ENCODE results near the gene STRBP. TPM values are rescaled to one million over a fixed set of nuclear protein-coding genes. Genes with fewer than 3 reads are reported as not detected.

Gene STRBP
- total RNA-seq, 1 donor from 2014 or later, result 99.4 TPM

- H4K20me1 ChIP-seq (ENCODE audit: low read depth), result peaks cover 33% of the 10 kb centered on the region
- peaks cover 39% of the 10 kb centered on the region for H3K79me2 ChIP-seq (ENCODE audit: low read depth)
- no peaks in the 10 kb centered on the region for H3F3A ChIP-seq (ENCODE audit: low read depth)
- no peak overlapping the region for H2AFZ ChIP-seq (replicated peaks)
- no peaks in the 10 kb centered on the region for H3K4me1 Mint-ChIP-seq
- no peaks in the 10 kb centered on the region for H3K36me3 Mint-ChIP-seq
- H3K36me3 ChIP-seq, result no peaks in the 10 kb centered on the region
- H3K9ac ChIP-seq, result no peak overlapping the region
- no peak for DNase-seq (ENCODE audit: low spot score)
- no peaks in the 10 kb centered on the region for H3K9me3 Mint-ChIP-seq
- no peak overlapping the region for H3K4me2 ChIP-seq
- H3K27me3 Mint-ChIP-seq (ENCODE audit: insufficient read depth, low read depth), result no peaks in the 10 kb centered on the region
- TF ChIP-seq EZH2phosphoT487 (IDR thresholded peaks at IDR 0.05) (no peak), CTCF (IDR thresholded peaks at IDR 0.05) (no peak), EZH2 (IDR thresholded peaks at IDR 0.05) (no peak)
- H3K4me3 ChIP-seq, result no peak overlapping the region
- no peak overlapping the region for H3K27ac Mint-ChIP-seq
- H3K4me3 Mint-ChIP-seq, result no peak overlapping the region
- no peaks in the 10 kb centered on the region for H3K4me1 ChIP-seq
- no peaks in the 10 kb centered on the region for H3K9me3 ChIP-seq (ENCODE audit: low read depth)
- H3K27me3 ChIP-seq, result no peaks in the 10 kb centered on the region
- H3K27ac ChIP-seq, result no peak overlapping the region
Measured at GRCh38 chr9:123216251-123216797, 52.1 kb downstream of the STRBP start.

GRCh38 chr9:123211081-123211480 is 57.3 kb downstream of the STRBP start:
- H3K27me3 Mint-ChIP-seq (ENCODE audit: insufficient read depth, low read depth), result no peaks in the 10 kb centered on the region
- no peaks in the 10 kb centered on the region for H3K9me3 ChIP-seq (ENCODE audit: low read depth)
- no peaks in the 10 kb centered on the region for H3K9me3 Mint-ChIP-seq
- no peaks in the 10 kb centered on the region for H3K27me3 ChIP-seq
- no peak for TF ChIP-seq EZH2phosphoT487 (IDR thresholded peaks at IDR 0.05)
- H3F3A ChIP-seq (ENCODE audit: low read depth), result no peaks in the 10 kb centered on the region
- H3K4me1 ChIP-seq, result no peaks in the 10 kb centered on the region
- no peak for DNase-seq (ENCODE audit: low spot score)
- H3K36me3 ChIP-seq, result no peaks in the 10 kb centered on the region
- no peaks in the 10 kb centered on the region for H3K4me1 Mint-ChIP-seq
- peaks cover 29% of the 10 kb centered on the region for H3K79me2 ChIP-seq (ENCODE audit: low read depth)
- no peaks in the 10 kb centered on the region for H3K36me3 Mint-ChIP-seq
- H3K9ac ChIP-seq, result no peak overlapping the region
- H3K4me3 ChIP-seq, result no peak overlapping the region
- no peak overlapping the region for H3K27ac Mint-ChIP-seq
- no peak overlapping the region for H3K4me2 ChIP-seq
- no peak overlapping the region for H2AFZ ChIP-seq (replicated peaks)
- H3K4me3 Mint-ChIP-seq, result no peak overlapping the region
- H4K20me1 ChIP-seq (ENCODE audit: low read depth), result peaks cover 36% of the 10 kb centered on the region
- no peak overlapping the region for H3K27ac ChIP-seq

GRCh38 chr9:123208626-123209174 is 59.7 kb downstream of the STRBP start:
- H3K9ac ChIP-seq, result no peak overlapping the region
- Mint-ChIP-seq H3K4me1 (no peaks in the 10 kb centered on the region), H3K9me3 (no peaks in the 10 kb centered on the region), H3K27me3 (ENCODE audit: insufficient read depth, low read depth) (no peaks in the 10 kb centered on the region), H3K4me3 (no peak overlapping the region), H3K27ac (no peak overlapping the region), H3K36me3 (no peaks in the 10 kb centered on the region)
- peaks cover 20% of the 10 kb centered on the region for H3K79me2 ChIP-seq (ENCODE audit: low read depth)
- TF ChIP-seq CTCF (IDR thresholded peaks at IDR 0.05), result no peak
- TF ChIP-seq EZH2phosphoT487 (IDR thresholded peaks at IDR 0.05), result no peak
- TF ChIP-seq EZH2 (IDR thresholded peaks at IDR 0.05), result no peak
- H3K4me1 ChIP-seq, result no peaks in the 10 kb centered on the region
- no peaks in the 10 kb centered on the region for H3K27me3 ChIP-seq
- peaks cover 33% of the 10 kb centered on the region for H4K20me1 ChIP-seq (ENCODE audit: low read depth)
- no peak overlapping the region for H3K27ac ChIP-seq
- no peak overlapping the region for H3K4me2 ChIP-seq
- no peaks in the 10 kb centered on the region for H3K9me3 ChIP-seq (ENCODE audit: low read depth)
- H2AFZ ChIP-seq (replicated peaks), result no peak overlapping the region
- H3K4me3 ChIP-seq, result no peak overlapping the region
- no peaks in the 10 kb centered on the region for H3K36me3 ChIP-seq
- H3F3A ChIP-seq (ENCODE audit: low read depth), result no peaks in the 10 kb centered on the region
- no peak for DNase-seq (ENCODE audit: low spot score)

- no peaks in the 10 kb centered on the region for H3K4me1 Mint-ChIP-seq
- Histone ChIP-seq H4K20me1 (ENCODE audit: low read depth) (peaks cover 12% of the 10 kb centered on the region), H3K27me3 (no peaks in the 10 kb centered on the region), H3K79me2 (ENCODE audit: low read depth) (peaks cover 16% of the 10 kb centered on the region), H3K4me3 (no peak overlapping the region), H3K36me3 (no peaks in the 10 kb centered on the region), H3K4me2 (no peak overlapping the region), H3K27ac (no peak overlapping the region), H3K9me3 (ENCODE audit: low read depth) (no peaks in the 10 kb centered on the region), H3K9ac (no peak overlapping the region), H2AFZ (replicated peaks) (no peak overlapping the region), H3K4me1 (no peaks in the 10 kb centered on the region), H3F3A (ENCODE audit: low read depth) (no peaks in the 10 kb centered on the region)
- H3K36me3 Mint-ChIP-seq, result peaks cover 8% of the 10 kb centered on the region
- DNase-seq (ENCODE audit: low spot score), result no peak
- H3K4me3 Mint-ChIP-seq, result no peak overlapping the region
- TF ChIP-seq EZH2phosphoT487 (IDR thresholded peaks at IDR 0.05) (no peak), EZH2 (IDR thresholded peaks at IDR 0.05) (no peak), CTCF (IDR thresholded peaks at IDR 0.05) (no peak)
- peaks cover 4% of the 10 kb centered on the region for H3K9me3 Mint-ChIP-seq
- no peaks in the 10 kb centered on the region for H3K27me3 Mint-ChIP-seq (ENCODE audit: insufficient read depth, low read depth)
- no peak overlapping the region for H3K27ac Mint-ChIP-seq
Measured at GRCh38 chr9:123206065-123206464, 62.3 kb downstream of the STRBP start.
